ENCODE measurements around the gene DTX1.

DTX1 gene

DNA sequence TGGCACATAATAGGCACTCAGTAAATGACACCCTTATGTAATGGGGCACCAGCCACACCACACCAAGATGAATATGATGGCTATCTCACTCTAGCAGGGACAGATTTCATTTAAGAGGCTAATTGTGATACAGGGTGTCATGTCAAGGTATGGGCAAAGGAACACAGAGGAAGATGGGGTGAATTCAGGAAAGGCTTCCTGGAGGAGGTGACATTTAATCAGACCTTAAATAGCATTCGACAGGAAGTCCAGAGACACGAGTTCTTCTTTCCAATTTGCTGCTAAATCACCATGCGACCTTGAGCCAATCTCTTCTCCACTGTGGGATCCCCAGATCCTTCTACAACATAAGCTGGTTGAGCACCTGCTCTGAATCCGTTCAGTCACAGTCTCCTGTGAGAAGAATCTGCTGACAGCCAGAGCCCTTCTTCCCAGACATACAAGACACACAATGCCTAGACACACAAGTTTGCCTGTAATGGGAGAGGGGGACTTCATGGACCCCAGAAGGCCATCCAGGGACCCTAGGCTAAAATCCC lies 1.5 kb upstream of the DTX1 start:
- TF ChIP-seq ZNF384 (IDR thresholded peaks at IDR 0.05) (no peak), FOXK2 (IDR thresholded peaks at IDR 0.05) (no peak)
- CTCF ChIA-PET = no interaction called here

DNA sequence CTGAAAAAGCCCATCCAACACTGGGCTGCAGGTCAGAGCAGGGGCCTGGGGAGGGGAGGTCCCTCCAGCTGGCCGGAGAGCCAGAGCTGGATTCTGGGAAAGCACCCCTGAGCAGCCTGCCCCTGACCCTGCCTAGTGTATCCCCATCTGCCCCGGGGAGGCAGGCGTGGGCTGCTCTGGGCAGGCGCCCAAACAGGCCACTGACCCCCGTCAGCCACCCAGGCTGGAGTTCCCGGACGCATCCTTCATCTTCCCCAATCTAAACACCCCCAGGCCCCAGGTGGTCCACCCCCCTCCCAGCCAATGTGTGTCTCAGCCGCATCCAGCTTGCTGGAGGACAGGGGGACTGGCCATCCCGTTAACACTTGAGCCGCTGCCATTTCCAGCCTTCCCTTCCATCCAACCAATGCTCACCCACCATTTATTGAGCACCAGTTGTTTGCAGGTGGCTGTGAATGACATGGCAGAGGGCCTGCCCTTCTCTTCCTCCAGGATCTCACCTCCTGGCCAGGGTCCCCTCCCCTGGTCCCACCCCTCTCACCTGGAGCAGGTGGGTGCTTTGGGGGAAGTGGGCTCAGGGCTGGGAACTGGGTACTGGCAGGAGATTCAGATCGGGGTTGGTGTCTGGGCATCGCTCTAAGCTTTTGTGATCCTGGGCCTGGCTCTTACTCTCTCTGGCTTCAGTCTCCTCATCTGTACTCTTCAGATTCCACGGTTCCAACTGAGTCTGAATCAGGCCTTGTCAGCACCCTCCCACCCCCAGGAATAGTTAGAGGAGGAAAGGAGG lies 743 bp upstream of the DTX1 start:
- CTCF ChIA-PET = interaction anchor here (0.5 kb wide), 1 partner anchor 128 kb away, joined by 3 read pairs; no protein-coding TSS in a partner anchor
- DNase-seq (ENCODE audit: extremely low spot score) = no peak
- POLR2A ChIA-PET = no interaction called here
- TF ChIP-seq SUZ12 (IDR thresholded peaks at IDR 0.05) (no peak), NFRKB (IDR thresholded peaks at IDR 0.05) (no peak), SP1 (IDR thresholded peaks at IDR 0.05) (no peak), FOXA1 (IDR thresholded peaks at IDR 0.05) (no peak), FOXM1 (IDR thresholded peaks at IDR 0.05; ENCODE audit: borderline replicate concordance) (no peak), HDGF (IDR thresholded peaks at IDR 0.05; ENCODE audit: borderline replicate concordance) (no peak), LEF1 (IDR thresholded peaks at IDR 0.05; ENCODE audit: borderline replicate concordance) (no peak), FOXK2 (IDR thresholded peaks at IDR 0.05) (no peak), CTBP1 (IDR thresholded peaks at IDR 0.05; ENCODE audit: borderline replicate concordance) (no peak), BHLHE40 (IDR thresholded peaks at IDR 0.05; ENCODE audit: borderline replicate concordance) (no peak), ELF4 (IDR thresholded peaks at IDR 0.05) (no peak), TARDBP (IDR thresholded peaks at IDR 0.05) (no peak)

More for the DNA sequence above, 1.5 kb upstream of the DTX1 start:
- DNase-seq (ENCODE audit: extremely low spot score) = no peak
- POLR2A ChIA-PET = no interaction called here

DNA sequence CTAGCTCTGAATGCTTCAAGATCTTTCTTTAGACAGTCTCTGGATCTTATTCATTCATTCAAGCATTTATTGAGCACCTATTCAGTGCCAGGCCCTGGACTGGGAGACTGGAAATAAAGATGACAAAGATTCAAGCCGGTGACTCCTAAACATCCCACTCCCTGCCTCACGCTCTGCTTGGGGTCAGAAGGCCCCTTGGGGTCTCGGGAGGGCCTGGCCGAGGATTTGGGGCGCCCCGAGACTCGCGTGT lies 224 bp upstream of the DTX1 start:
- ChIA-PET CTCF (interaction anchor here (0.5 kb wide), 1 partner anchor 127 kb away, joined by 3 read pairs; no protein-coding TSS in a partner anchor), POLR2A (no interaction called here)
- TF ChIP-seq ZNF384 (IDR thresholded peaks at IDR 0.05) (no peak), SUZ12 (IDR thresholded peaks at IDR 0.05) (no peak), SP1 (IDR thresholded peaks at IDR 0.05) (no peak), CTBP1 (IDR thresholded peaks at IDR 0.05; ENCODE audit: borderline replicate concordance) (no peak), LEF1 (IDR thresholded peaks at IDR 0.05; ENCODE audit: borderline replicate concordance) (no peak), L3MBTL2 (conservative IDR thresholded peaks at IDR 0.05) (no peak), FOXK2 (IDR thresholded peaks at IDR 0.05) (no peak), NFRKB (IDR thresholded peaks at IDR 0.05) (no peak), ARNT (IDR thresholded peaks at IDR 0.05) (no peak), TARDBP (IDR thresholded peaks at IDR 0.05) (no peak), FOXM1 (IDR thresholded peaks at IDR 0.05; ENCODE audit: borderline replicate concordance) (no peak), FOXA1 (IDR thresholded peaks at IDR 0.05) (no peak), BHLHE40 (IDR thresholded peaks at IDR 0.05; ENCODE audit: borderline replicate concordance) (no peak), HDGF (IDR thresholded peaks at IDR 0.05; ENCODE audit: borderline replicate concordance) (no peak), ELF4 (IDR thresholded peaks at IDR 0.05) (no peak)
- TF ChIP-seq, protein P1, sequence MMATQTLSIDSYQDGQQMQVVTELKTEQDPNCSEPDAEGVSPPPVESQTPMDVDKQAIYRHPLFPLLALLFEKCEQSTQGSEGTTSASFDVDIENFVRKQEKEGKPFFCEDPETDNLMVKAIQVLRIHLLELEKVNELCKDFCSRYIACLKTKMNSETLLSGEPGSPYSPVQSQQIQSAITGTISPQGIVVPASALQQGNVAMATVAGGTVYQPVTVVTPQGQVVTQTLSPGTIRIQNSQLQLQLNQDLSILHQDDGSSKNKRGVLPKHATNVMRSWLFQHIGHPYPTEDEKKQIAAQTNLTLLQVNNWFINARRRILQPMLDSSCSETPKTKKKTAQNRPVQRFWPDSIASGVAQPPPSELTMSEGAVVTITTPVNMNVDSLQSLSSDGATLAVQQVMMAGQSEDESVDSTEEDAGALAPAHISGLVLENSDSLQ (IDR thresholded peaks at IDR 0.05) = no peak
- DNase-seq (ENCODE audit: extremely low spot score) = no peak

DNA sequence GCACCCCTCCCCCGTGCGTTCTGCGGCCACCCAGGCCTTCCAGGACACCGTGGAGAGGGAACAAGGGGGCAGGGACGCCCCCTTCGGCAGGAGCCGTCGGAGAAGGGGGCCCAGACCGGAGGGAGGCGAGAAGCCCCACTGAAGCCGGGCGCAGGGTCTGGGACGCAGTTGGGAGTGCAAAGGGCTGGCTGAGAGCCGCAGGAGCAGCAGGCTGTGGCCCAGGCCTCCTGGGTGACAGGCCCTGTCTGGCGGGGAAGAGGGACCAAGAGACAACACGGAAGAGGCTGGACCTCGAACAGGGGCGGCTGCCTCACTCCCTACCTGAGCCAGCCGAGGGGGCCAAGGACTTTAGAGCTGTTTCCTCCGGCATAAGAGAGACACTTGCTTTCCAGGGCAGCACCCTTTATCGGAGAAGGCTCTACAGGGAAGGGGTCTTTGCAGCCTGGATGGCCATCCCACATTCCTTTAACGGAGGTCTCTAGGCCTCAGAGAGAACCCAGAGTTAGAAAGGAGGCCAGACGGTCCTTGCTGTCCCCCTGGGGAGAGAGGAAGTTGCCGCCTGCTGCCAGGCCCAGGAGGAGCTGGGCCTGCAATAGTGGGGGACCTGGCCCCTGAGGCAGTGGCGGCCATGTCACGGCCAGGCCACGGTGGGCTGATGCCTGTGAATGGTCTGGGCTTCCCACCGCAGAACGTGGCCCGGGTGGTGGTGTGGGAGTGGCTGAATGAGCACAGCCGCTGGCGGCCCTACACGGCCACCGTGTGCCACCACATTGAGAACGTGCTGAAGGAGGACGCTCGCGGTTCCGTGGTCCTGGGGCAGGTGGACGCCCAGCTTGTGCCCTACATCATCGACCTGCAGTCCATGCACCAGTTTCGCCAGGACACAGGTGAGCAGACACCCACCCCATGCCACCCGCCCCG lies 1.3 kb downstream of the DTX1 start:
- ChIA-PET CTCF (no interaction called here), POLR2A (no interaction called here)
- DNase-seq (ENCODE audit: extremely low spot score) = no peak
- TF ChIP-seq CTBP1 (IDR thresholded peaks at IDR 0.05; ENCODE audit: borderline replicate concordance) (no peak), SUZ12 (IDR thresholded peaks at IDR 0.05) (no peak)

DNA sequence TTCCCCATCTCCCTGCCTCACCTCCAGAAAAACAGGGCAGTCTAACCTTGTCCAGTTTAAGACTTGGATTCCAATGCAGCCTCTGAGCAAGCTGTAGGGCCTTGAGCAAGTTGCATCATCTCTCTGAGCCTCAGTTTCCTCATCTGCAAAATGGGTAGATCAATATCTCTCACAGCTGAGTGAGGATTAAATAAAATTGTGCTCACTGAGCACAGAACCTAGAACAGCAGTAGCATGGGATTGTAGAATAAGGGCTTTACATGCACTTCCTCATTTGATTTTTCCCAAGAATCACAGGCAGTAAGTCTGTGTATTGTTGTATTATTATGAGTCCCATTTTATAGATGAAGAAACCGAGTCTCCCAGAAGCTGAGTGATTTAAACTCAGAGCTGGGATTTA lies 2.0 kb downstream of the DTX1 start:
- CTCF ChIA-PET = interaction anchor here (0.6 kb wide), 1 partner anchor 15 kb away, joined by 4 read pairs; no protein-coding TSS in a partner anchor
- TF ChIP-seq FOXK2 (IDR thresholded peaks at IDR 0.05) = no peak
- TF ChIP-seq TARDBP (IDR thresholded peaks at IDR 0.05) = no peak
- no peak for TF ChIP-seq LEF1 (IDR thresholded peaks at IDR 0.05; ENCODE audit: borderline replicate concordance)
- TF ChIP-seq FOXM1 (IDR thresholded peaks at IDR 0.05; ENCODE audit: borderline replicate concordance) = no peak
- TF ChIP-seq ELF4 (IDR thresholded peaks at IDR 0.05) = no peak
- no peak for TF ChIP-seq CTBP1 (IDR thresholded peaks at IDR 0.05; ENCODE audit: borderline replicate concordance)
- TF ChIP-seq, protein P1 (IDR thresholded peaks at IDR 0.05) = no peak
- TF ChIP-seq SUZ12 (IDR thresholded peaks at IDR 0.05) = no peak
- no peak for DNase-seq (ENCODE audit: extremely low spot score)
- POLR2A ChIA-PET = no interaction called here

DNA sequence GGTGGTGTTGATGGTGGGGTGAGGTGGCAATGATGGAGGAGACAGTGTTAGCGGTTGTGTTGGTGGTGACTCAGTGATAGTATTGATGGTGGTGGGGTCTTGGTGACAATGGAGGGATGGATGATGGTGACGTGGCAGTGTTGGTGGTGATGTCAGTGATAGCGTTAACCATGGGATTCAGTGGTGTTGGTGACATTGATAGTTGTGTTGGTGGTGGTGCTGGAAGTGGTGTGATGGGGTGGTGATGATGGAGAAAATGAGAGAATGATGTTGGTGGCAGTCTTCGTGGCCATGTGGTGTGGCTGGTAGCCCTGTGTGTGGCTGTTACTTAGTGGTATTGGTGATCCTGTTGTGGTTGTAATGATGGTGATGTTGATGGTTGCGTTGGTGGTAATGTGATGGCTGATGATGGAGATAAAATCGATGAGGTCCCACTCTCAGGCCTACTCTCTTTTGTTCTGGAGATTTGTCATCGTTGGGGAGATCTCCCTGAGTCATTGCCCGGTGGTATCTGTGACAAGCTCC lies 2.6 kb downstream of the DTX1 start:
- ChIA-PET CTCF (interaction anchor here (0.6 kb wide), 1 partner anchor 15 kb away, joined by 4 read pairs; no protein-coding TSS in a partner anchor), POLR2A (no interaction called here)
- DNase-seq (ENCODE audit: extremely low spot score) = no peak
- TF ChIP-seq SUZ12 (IDR thresholded peaks at IDR 0.05) (no peak), TARDBP (IDR thresholded peaks at IDR 0.05) (no peak), ELF4 (IDR thresholded peaks at IDR 0.05) (no peak), SP1 (IDR thresholded peaks at IDR 0.05) (no peak)
- TF ChIP-seq, protein P1 (IDR thresholded peaks at IDR 0.05) = no peak
